Esophagus muscularis mucosa (tissue), 4 donors: ENCODE results near the gene MREG. TPM values are rescaled to one million over a fixed set of nuclear protein-coding genes. Genes with fewer than 3 reads are reported as not detected.

Experiments used
- DNase-seq: peaks from one replicate; pipeline ENCODE4 v3.0.0-alpha.2; 2017; ENCODE audit errors: extremely low spot score
- H3K27ac ChIP-seq, 4 donors: fragments of 200-600 bp; sonication (generic); replicated peaks in 1 of 4; 1 replicate in 3 of 4; 2 replicates in 1 of 4; pipeline ENCODE4 v1.5.1; 2016 to 2019; ENCODE audit warnings: mild to moderate bottlenecking in 1 of 4
- H3K27me3 ChIP-seq, 4 donors: fragments of 200-600 bp; sonication (generic); one replicate each; pipeline versions ENCODE4 v1.5.1 to v1.6.0; 2016 to 2019
- H3K36me3 ChIP-seq, 4 donors: fragments of 200-600 bp; sonication (generic); one replicate each; pipeline ENCODE4 v1.5.1; 2016 to 2019
- H3K4me1 ChIP-seq, 4 donors: fragments of 200-600 bp; sonication (generic); one replicate each; pipeline ENCODE4 v1.5.1; 2016 to 2019
- H3K4me3 ChIP-seq, 4 donors: fragments of 200-600 bp; sonication (generic); 1 replicate in 2 of 4; 2 replicates in 2 of 4; pipeline ENCODE4 v1.5.1; 2016 to 2019; ENCODE audit warnings: mild to moderate bottlenecking in 4 of 4, moderate library complexity in 1 of 4
- H3K9me3 ChIP-seq, 4 donors: fragments of 200-600 bp; sonication (generic); 1 replicate in 3 of 4; 2 replicates in 1 of 4; pipeline ENCODE4 v1.5.1; 2016 to 2019
- EP300 ChIP-seq: sonication (generic); formaldehyde crosslinking; IDR thresholded peaks from one replicate; pipeline ENCODE4 v1.6.1; 2017; ENCODE audit warnings: antibody characterized with exemption
- POLR2A ChIP-seq: fragments of 450-650 bp; IDR thresholded peaks from one replicate; pipeline ENCODE4 v1.6.1; 2017; ENCODE audit warnings: antibody characterized with exemption, moderate library complexity, mild to moderate bottlenecking, low read depth
- POLR2AphosphoS5 ChIP-seq, 2 donors: sonication (generic); formaldehyde crosslinking; IDR thresholded peaks; one replicate each; pipeline ENCODE4 v1.6.1; 2017; ENCODE audit warnings: antibody characterized with exemption in 2 of 2
- WGBS: methylation state at CpG from one replicate; pipeline ENCODE4 v1.1.5; 2018; 5-methylcytosine and 5-hydroxymethylcytosine counted together
- intact Hi-C: fragments of 100-400 bp; cut with DNase I; formaldehyde crosslinking; loops from one replicate; pipeline ENCODE4 v1.15.1; 2023
- total RNA-seq, 4 donors: library from RNA; depleted of rRNA; stranded (reverse); fragments of >200 nt; gene quantifications; one replicate each; pipeline versions ENCODE4 v1.1.0 to v1.2.1, GENCODE V29; 2016
- TF ChIP-seq, protein P1 (sequence below), 3 experiments: fragments of 200-600 bp in 2 of 3; fragments of 450-650 bp in 1 of 3; sonication (generic) in 2 of 3; IDR thresholded peaks; one replicate each; pipeline ENCODE4 v1.5.1; 2017 to 2019; ENCODE audit warnings: antibody characterized with exemption in 3 of 3, mild to moderate bottlenecking in 2 of 3, moderate library complexity in 1 of 3

Gene MREG
- total RNA-seq, 4 donors from 2014 or later: 0.40 to 1.2 (median 0.70) TPM

DNA sequence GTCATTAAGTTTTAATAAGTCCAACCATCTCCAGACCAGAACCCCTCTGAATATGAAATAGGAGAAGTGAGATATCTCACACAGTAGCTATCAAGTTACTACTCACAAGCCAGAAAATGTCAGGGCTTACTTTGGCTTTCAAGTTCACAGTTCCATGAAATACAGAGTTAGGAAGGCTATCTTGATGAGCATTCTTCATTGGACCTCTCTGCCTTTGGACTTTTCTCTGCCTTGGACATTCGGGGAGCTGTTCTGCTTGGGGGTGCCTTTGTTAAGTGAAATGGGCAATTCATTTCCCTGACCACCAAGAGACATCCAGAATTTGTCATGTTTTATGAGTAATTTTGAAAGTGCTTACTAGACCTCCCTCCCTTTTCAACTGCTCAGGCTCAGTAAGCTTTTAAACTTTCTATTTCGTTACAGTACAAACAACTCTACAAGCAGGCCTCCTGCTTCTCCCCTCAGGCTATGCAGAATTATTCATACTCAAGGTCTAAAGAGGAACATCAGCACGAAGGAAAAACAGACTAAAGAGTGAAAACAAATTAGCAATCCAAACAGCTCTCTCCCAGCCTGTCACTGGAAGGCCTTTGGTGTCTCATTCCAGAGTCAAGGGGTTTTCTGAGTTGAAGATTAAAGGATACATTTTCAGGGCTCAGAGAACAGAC is 95.3 kb downstream of the MREG start:
- 35% methylated on average over 3 of the region's 3 CpGs for WGBS
- no peaks in the 10 kb centered on the region for H3K36me3 ChIP-seq
- peak overlapping the region; percentile 36 to 61 (median 57) for H3K27ac ChIP-seq
- H3K4me1 ChIP-seq: peaks cover 5 to 32% (median 28%) of the 10 kb centered on the region in 4 donors
- no peak overlapping the region for H3K4me3 ChIP-seq
- DNase-seq: no peak
- TF ChIP-seq POLR2AphosphoS5 (IDR thresholded peaks at IDR 0.05): no peak
- no peak for TF ChIP-seq POLR2A
- TF ChIP-seq, protein P1, sequence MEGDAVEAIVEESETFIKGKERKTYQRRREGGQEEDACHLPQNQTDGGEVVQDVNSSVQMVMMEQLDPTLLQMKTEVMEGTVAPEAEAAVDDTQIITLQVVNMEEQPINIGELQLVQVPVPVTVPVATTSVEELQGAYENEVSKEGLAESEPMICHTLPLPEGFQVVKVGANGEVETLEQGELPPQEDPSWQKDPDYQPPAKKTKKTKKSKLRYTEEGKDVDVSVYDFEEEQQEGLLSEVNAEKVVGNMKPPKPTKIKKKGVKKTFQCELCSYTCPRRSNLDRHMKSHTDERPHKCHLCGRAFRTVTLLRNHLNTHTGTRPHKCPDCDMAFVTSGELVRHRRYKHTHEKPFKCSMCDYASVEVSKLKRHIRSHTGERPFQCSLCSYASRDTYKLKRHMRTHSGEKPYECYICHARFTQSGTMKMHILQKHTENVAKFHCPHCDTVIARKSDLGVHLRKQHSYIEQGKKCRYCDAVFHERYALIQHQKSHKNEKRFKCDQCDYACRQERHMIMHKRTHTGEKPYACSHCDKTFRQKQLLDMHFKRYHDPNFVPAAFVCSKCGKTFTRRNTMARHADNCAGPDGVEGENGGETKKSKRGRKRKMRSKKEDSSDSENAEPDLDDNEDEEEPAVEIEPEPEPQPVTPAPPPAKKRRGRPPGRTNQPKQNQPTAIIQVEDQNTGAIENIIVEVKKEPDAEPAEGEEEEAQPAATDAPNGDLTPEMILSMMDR (IDR thresholded peaks at IDR 0.05): no peak
- TF ChIP-seq EP300: no peak
- H3K9me3 ChIP-seq: no peaks in the 10 kb centered on the region
- no peaks in the 10 kb centered on the region for H3K27me3 ChIP-seq
- intact Hi-C loops: loop anchor here (5.0 to 10.0 kb wide), 2 partner anchors 303 to 466 kb away; no protein-coding TSS in a partner anchor

DNA sequence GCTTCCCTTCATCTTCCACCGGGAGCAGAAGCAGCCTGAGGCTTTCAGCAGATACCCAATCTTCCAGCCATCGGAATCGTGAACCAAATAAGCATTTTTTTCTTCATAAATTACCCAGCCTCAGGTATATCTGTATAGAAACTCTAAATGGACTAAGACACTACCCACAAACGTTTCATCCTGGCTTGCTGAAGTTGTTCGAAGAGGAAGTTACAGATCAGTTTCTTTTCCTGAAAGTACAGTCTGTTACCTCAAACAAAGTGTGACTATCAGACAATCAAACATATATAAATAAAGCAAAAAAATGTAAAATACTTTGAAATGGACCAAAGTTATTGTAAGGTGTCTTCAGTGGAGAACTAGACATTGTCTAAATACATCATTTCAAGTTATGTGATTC is 97.9 kb downstream of the MREG start:
- no peak overlapping the region for H3K27ac ChIP-seq
- intact Hi-C loops: loop anchor here (5.0 to 10.0 kb wide), 2 partner anchors 301 to 463 kb away; no protein-coding TSS in a partner anchor

DNA sequence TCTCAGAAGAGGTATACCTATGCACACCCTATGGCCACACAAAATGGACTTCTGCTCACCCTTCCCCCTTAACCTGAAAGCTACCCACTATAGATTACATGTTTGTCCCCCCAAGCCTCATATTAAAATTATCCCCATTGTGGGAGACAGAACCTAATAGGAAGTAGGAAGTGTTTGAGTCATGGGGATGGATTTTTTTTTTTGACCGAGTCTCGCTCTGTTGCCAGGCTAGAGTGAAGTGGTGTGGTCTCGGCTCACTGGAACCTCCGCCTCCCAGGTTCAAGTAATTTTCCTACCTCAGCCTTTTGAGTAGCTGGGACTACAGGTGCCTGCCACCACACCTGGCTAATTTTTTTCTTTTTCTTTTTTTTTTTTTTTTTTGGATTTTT is 98.6 kb downstream of the MREG start:
- no peak for DNase-seq
- 84% methylated on average over 4 of the region's 4 CpGs for WGBS
- H3K4me3 ChIP-seq: no peak overlapping the region
- no peaks in the 10 kb centered on the region for H3K27me3 ChIP-seq
- peaks cover 0 to 21% (median 20%) of the 10 kb centered on the region in 4 donors for H3K4me1 ChIP-seq
- intact Hi-C loops: loop anchor here (5.0 to 10.0 kb wide), 2 partner anchors 300 to 462 kb away; no protein-coding TSS in a partner anchor
- no peaks in the 10 kb centered on the region for H3K9me3 ChIP-seq
- TF ChIP-seq POLR2A (no peak), EP300 (no peak), POLR2AphosphoS5 (IDR thresholded peaks at IDR 0.05) (no peak)
- TF ChIP-seq, protein P1 (IDR thresholded peaks at IDR 0.05): no peak
- no peak overlapping the region for H3K27ac ChIP-seq
- no peaks in the 10 kb centered on the region for H3K36me3 ChIP-seq

More for the DNA sequence above, 97.9 kb downstream of the MREG start:
- Histone ChIP-seq H3K36me3 (no peaks in the 10 kb centered on the region), H3K4me1 (peaks cover 2 to 27% (median 24%) of the 10 kb centered on the region in 4 donors), H3K27me3 (no peaks in the 10 kb centered on the region), H3K9me3 (no peaks in the 10 kb centered on the region), H3K4me3 (no peak overlapping the region)
- DNase-seq: no peak
- TF ChIP-seq, protein P1 (IDR thresholded peaks at IDR 0.05): no peak
- TF ChIP-seq POLR2A (no peak), POLR2AphosphoS5 (IDR thresholded peaks at IDR 0.05) (no peak), EP300 (no peak)
- 89% methylated on average over 5 of the region's 5 CpGs for WGBS

DNA sequence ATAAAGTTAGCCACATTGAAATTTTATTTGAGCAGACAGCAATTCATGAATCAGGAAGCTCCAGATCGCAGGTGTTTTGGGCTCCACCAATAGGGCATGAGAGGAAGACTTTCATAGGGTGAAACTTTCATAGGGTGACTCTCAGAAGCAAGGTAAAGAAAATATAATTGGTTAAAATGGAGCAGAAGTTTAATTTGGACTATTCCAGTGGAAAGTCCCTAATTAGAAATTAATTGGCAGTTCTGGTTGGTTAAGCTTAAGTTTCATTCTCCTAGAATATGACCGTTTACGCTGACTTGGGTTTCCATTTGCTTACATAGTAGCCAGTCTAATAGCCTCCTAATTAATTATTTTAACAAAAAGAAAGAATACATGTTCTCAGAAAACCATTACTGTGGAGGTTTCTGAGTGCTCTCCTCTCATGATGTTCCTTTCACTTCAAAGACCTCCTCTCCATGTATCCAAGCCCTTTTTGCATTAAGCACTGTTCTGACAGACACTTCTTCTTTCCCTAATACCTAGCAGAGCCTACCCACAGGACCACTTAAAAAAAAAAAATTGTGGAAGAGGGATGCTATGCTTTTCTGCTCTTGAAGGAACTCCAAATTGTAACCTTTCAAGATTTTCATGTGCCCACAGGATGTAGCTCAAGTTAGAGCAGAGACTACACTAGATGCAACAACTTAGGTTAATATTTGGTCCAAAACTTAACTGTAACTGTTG is 99.1 kb downstream of the MREG start:
- Histone ChIP-seq H3K4me1 (peaks cover 0 to 15% (median 14%) of the 10 kb centered on the region in 4 donors), H3K27me3 (no peaks in the 10 kb centered on the region), H3K27ac (no peak overlapping the region), H3K9me3 (no peaks in the 10 kb centered on the region), H3K36me3 (no peaks in the 10 kb centered on the region), H3K4me3 (no peak overlapping the region)
- TF ChIP-seq POLR2AphosphoS5 (IDR thresholded peaks at IDR 0.05): no peak
- TF ChIP-seq, protein P1 (IDR thresholded peaks at IDR 0.05): no peak
- WGBS: 94% methylated on average over 3 of the region's 3 CpGs
- no peak for DNase-seq
- intact Hi-C loops: loop anchor here (10.0 kb wide), 1 partner anchor 299 kb away; no protein-coding TSS in a partner anchor
